Neural cell (in vitro differentiated cells): ENCODE results near the gene CEP72. TPM values are rescaled to one million over a fixed set of nuclear protein-coding genes. Genes with fewer than 3 reads are reported as not detected.

Experiments used
- H2AFZ ChIP-seq: fragments of 200-600, 300-800 bp; sonication (generic), shearing (Covaris generic); 2 replicates; pipeline ENCODE4 v1.6.0; 2014; ENCODE audit warnings: low read depth, mild to moderate bottlenecking, antibody characterized with exemption, low read length, moderate library complexity
- H3F3A ChIP-seq: fragments of 200-600 bp; shearing (Covaris generic); 2 replicates; pipeline ENCODE4 v1.6.1; 2016; ENCODE audit warnings: mild to moderate bottlenecking, moderate library complexity, mixed read lengths, antibody characterized with exemption, low read length; ENCODE audit not compliant: insufficient read depth, poor library complexity, severe bottlenecking
- H3K27ac ChIP-seq: fragments of 200-600, 300-800 bp; sonication (generic), shearing (Covaris generic); 2 replicates; pipeline ENCODE4 v1.5.1; 2014; ENCODE audit warnings: mild to moderate bottlenecking, low read length, moderate library complexity
- H3K27me3 ChIP-seq: fragments of 300-800, 200-600 bp; sonication (generic), shearing (Covaris generic); 2 replicates; pipeline ENCODE4 v1.6.0; 2014; ENCODE audit warnings: mild to moderate bottlenecking, low read depth, low read length, moderate library complexity; ENCODE audit not compliant: insufficient read depth
- H3K36me3 ChIP-seq: fragments of 300-800, 200-600 bp; sonication (generic), shearing (Covaris generic); 2 replicates; pipeline ENCODE4 v1.5.1; 2014; ENCODE audit warnings: mild to moderate bottlenecking, antibody characterized with exemption, low read length, moderate library complexity; ENCODE audit not compliant: insufficient read depth
- H3K4me2 ChIP-seq: fragments of 300-800, 200-600 bp; sonication (generic), shearing (Covaris generic); 2 replicates; pipeline ENCODE4 v1.6.0; 2014; ENCODE audit warnings: mild to moderate bottlenecking, low read length
- H3K4me3 ChIP-seq: fragments of 300-800, 200-600 bp; sonication (generic), shearing (Covaris generic); 2 replicates; pipeline ENCODE4 v1.5.1; 2014; ENCODE audit warnings: mild to moderate bottlenecking, low read length, moderate library complexity
- H3K79me2 ChIP-seq: fragments of 200-600 bp; shearing (Covaris generic); replicated peaks from 2 replicates; pipeline ENCODE4 v1.6.0; 2014; ENCODE audit warnings: mild to moderate bottlenecking, low read length, moderate library complexity; ENCODE audit not compliant: insufficient read depth
- H3K9ac ChIP-seq: fragments of 300-800, 200-600 bp; sonication (generic), shearing (Covaris generic); 2 replicates; pipeline ENCODE4 v1.6.1; 2016; ENCODE audit warnings: mild to moderate bottlenecking, low read length, mixed read lengths
- H3K9me2 ChIP-seq: fragments of 200-600 bp; shearing (Covaris generic); 2 replicates; pipeline ENCODE4 v1.6.1; 2016; ENCODE audit warnings: mild to moderate bottlenecking, low read length, mixed read lengths; ENCODE audit not compliant: insufficient read depth
- H3K9me3 ChIP-seq: fragments of 200-600, 300-800 bp; sonication (generic), shearing (Covaris generic); 2 replicates; pipeline ENCODE4 v1.6.1; 2016; ENCODE audit warnings: mild to moderate bottlenecking, mixed run types, low read length, moderate library complexity, mixed read lengths
- H4K20me1 ChIP-seq: fragments of 200-600 bp; shearing (Covaris generic); 2 replicates; pipeline ENCODE4 v1.6.1; 2016; ENCODE audit warnings: mild to moderate bottlenecking, mixed run types; ENCODE audit not compliant: insufficient read depth
- EP300 ChIP-seq: fragments of 450-650 bp; conservative IDR thresholded peaks from 2 replicates; pipeline ENCODE4 v1.6.1; 2014; ENCODE audit warnings: antibody characterized with exemption, mild to moderate bottlenecking, moderate library complexity; ENCODE audit not compliant: poor library complexity, severe bottlenecking
- EZH2 ChIP-seq: fragments of 200-600, 300-800 bp; shearing (Covaris generic), sonication (generic); IDR thresholded peaks from 2 replicates; pipeline ENCODE4 v1.6.1; 2014; ENCODE audit warnings: antibody characterized with exemption, low read length, borderline replicate concordance, mild to moderate bottlenecking; ENCODE audit not compliant: insufficient read depth, poor library complexity, severe bottlenecking
- MXI1 ChIP-seq: fragments of 450-650 bp; conservative IDR thresholded peaks from 2 replicates; pipeline ENCODE4 v1.6.1; 2014; ENCODE audit warnings: antibody characterized with exemption, mild to moderate bottlenecking; ENCODE audit not compliant: poor library complexity, severe bottlenecking
- POLR2AphosphoS5 ChIP-seq: IDR thresholded peaks from 2 replicates; pipeline ENCODE4 v1.6.1; 2012
- RAD21 ChIP-seq: fragments of 450-650 bp; conservative IDR thresholded peaks from 2 replicates; pipeline ENCODE4 v1.6.1; 2014; ENCODE audit warnings: antibody characterized with exemption, mild to moderate bottlenecking, moderate library complexity
- SMC3 ChIP-seq: fragments of 450-650 bp; conservative IDR thresholded peaks from 2 replicates; pipeline ENCODE4 v1.6.1; 2014; ENCODE audit warnings: antibody characterized with exemption, mild to moderate bottlenecking, moderate library complexity; ENCODE audit not compliant: poor library complexity
- TAF1 ChIP-seq: IDR thresholded peaks from 2 replicates; pipeline ENCODE4 v1.6.1; 2012; ENCODE audit warnings: low read depth
- polyA plus RNA-seq: library from polyadenylated mRNA; depleted of rRNA; stranded (reverse); fragments of >200 nt; gene quantifications from 2 replicates; pipeline ENCODE4 v1.2.3, GENCODE V29; 2014
- TF ChIP-seq, protein P1 (sequence below): fragments of 450-650 bp; IDR thresholded peaks from 2 replicates; pipeline ENCODE4 v1.5.1; 2014; ENCODE audit warnings: antibody characterized with exemption, mild to moderate bottlenecking, moderate library complexity; ENCODE audit not compliant: poor library complexity, severe bottlenecking
- TF ChIP-seq, protein P2 (sequence below): IDR thresholded peaks from 2 replicates; pipeline ENCODE4 v1.6.1; 2012; ENCODE audit warnings: borderline replicate concordance

CEP72 gene
- polyA plus RNA-seq, 1 donor from 2014 or later = 5.9 TPM

DNA sequence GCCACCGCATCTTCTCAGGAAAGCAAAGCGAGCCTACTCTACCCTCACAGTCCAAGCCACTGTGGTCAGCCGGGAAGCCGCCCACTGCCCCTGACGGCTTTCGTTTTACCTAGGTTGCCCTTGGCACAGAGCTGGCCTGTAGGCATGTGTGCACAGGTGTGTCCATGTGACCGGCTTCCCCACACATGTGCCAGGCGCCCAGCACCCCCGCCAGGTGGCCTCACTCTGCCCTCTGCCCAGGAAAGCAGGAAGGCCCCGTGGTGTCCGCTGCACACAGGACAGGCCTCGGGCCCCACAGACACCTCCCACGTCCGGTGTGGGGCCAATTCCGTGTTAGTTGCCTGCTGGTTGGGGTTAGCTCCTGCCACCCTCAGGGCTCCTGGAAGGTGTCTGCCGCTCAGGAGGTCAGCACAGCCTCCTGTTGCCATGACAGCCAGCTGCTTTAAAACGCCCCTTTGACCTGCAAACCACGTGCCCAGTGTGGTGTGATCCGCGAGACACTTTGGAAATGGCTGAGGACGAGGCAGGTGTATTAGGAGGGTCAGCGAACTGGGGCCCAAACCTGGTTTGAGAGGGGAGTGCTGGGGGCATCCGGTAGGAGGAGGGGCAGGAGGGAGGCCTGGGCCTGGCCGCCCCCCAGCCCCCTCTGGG, 52.3 kb downstream of the CEP72 start:
- H3K9me2 ChIP-seq = no peaks in the 10 kb centered on the region
- no peak for TF ChIP-seq MXI1
- TF ChIP-seq EZH2 = no peak
- TF ChIP-seq, protein P1, sequence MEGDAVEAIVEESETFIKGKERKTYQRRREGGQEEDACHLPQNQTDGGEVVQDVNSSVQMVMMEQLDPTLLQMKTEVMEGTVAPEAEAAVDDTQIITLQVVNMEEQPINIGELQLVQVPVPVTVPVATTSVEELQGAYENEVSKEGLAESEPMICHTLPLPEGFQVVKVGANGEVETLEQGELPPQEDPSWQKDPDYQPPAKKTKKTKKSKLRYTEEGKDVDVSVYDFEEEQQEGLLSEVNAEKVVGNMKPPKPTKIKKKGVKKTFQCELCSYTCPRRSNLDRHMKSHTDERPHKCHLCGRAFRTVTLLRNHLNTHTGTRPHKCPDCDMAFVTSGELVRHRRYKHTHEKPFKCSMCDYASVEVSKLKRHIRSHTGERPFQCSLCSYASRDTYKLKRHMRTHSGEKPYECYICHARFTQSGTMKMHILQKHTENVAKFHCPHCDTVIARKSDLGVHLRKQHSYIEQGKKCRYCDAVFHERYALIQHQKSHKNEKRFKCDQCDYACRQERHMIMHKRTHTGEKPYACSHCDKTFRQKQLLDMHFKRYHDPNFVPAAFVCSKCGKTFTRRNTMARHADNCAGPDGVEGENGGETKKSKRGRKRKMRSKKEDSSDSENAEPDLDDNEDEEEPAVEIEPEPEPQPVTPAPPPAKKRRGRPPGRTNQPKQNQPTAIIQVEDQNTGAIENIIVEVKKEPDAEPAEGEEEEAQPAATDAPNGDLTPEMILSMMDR = no peak
- no peak for TF ChIP-seq POLR2AphosphoS5
- TF ChIP-seq TAF1 = no peak
- TF ChIP-seq, protein P2, sequence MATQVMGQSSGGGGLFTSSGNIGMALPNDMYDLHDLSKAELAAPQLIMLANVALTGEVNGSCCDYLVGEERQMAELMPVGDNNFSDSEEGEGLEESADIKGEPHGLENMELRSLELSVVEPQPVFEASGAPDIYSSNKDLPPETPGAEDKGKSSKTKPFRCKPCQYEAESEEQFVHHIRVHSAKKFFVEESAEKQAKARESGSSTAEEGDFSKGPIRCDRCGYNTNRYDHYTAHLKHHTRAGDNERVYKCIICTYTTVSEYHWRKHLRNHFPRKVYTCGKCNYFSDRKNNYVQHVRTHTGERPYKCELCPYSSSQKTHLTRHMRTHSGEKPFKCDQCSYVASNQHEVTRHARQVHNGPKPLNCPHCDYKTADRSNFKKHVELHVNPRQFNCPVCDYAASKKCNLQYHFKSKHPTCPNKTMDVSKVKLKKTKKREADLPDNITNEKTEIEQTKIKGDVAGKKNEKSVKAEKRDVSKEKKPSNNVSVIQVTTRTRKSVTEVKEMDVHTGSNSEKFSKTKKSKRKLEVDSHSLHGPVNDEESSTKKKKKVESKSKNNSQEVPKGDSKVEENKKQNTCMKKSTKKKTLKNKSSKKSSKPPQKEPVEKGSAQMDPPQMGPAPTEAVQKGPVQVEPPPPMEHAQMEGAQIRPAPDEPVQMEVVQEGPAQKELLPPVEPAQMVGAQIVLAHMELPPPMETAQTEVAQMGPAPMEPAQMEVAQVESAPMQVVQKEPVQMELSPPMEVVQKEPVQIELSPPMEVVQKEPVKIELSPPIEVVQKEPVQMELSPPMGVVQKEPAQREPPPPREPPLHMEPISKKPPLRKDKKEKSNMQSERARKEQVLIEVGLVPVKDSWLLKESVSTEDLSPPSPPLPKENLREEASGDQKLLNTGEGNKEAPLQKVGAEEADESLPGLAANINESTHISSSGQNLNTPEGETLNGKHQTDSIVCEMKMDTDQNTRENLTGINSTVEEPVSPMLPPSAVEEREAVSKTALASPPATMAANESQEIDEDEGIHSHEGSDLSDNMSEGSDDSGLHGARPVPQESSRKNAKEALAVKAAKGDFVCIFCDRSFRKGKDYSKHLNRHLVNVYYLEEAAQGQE = no peak
- TF ChIP-seq RAD21 = no peak
- TF ChIP-seq SMC3 = no peak
- TF ChIP-seq EP300 = no peak
- H3K4me3 ChIP-seq = no peak overlapping the region
- H3K4me2 ChIP-seq = no peak overlapping the region
- no peaks in the 10 kb centered on the region for H3K79me2 ChIP-seq
- no peaks in the 10 kb centered on the region for H4K20me1 ChIP-seq
- no peak overlapping the region for H3K27ac ChIP-seq
- H3K9ac ChIP-seq = no peak overlapping the region
- no peaks in the 10 kb centered on the region for H3F3A ChIP-seq
- no peaks in the 10 kb centered on the region for H3K9me3 ChIP-seq
- no peaks in the 10 kb centered on the region for H3K27me3 ChIP-seq
- peaks cover 4% of the 10 kb centered on the region for H3K36me3 ChIP-seq
- H2AFZ ChIP-seq = no peak overlapping the region

DNA sequence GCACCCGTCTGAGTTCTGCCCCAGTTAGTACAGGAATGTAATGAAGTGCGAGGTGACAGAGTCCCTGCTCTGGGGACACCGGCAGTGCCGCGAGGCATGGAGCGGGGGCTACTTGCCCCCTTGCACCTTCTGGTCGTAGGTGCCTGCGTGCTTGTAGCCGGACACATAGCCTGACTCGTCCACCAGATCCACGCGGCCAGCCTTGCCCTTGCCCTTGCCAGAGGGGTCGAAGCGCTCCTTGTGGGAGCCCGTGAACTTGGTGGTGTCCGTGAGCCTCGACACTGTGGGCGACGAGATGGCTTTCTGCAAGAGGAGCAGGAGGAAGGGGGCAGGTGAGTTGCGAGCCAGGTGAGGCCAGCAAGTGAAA, 52.8 kb downstream of the CEP72 start:
- TF ChIP-seq SMC3 (no peak), EZH2 (no peak), EP300 (no peak), POLR2AphosphoS5 (no peak), RAD21 (no peak), TAF1 (no peak), MXI1 (no peak)
- TF ChIP-seq, protein P1 = no peak
- TF ChIP-seq, protein P2 = no peak
- Histone ChIP-seq H3K36me3 (no peaks in the 10 kb centered on the region), H3K27ac (no peak overlapping the region)

More for the DNA sequence above, 52.8 kb downstream of the CEP72 start:
- no peaks in the 10 kb centered on the region for H3K79me2 ChIP-seq
- H4K20me1 ChIP-seq = no peaks in the 10 kb centered on the region
- H3K9me3 ChIP-seq = no peaks in the 10 kb centered on the region
- no peak overlapping the region for H3K4me2 ChIP-seq
- H3K9ac ChIP-seq = no peak overlapping the region
- no peak overlapping the region for H3K4me3 ChIP-seq
- H3K27me3 ChIP-seq = no peaks in the 10 kb centered on the region
- H2AFZ ChIP-seq = no peak overlapping the region
- H3F3A ChIP-seq = no peaks in the 10 kb centered on the region
- H3K9me2 ChIP-seq = no peaks in the 10 kb centered on the region
